GM18517 (cell line): ENCODE data around the gene NEUROD6.
A peak's percentile ranks its signal among the peaks of the same experiment; 100 is the strongest.

Experiments
- ATAC-seq: cut with Tn5 transposase; IDR thresholded peaks from one replicate; pipeline ENCODE4 v1.9.1; 2021; ENCODE audit warnings: mild to moderate bottlenecking, moderate library complexity; ENCODE audit not compliant: unreplicated experiment

NEUROD6 gene

GRCh38 chr7:31340603-31341002 is at the start of gene NEUROD6:
Gene NEUROD6, minus strand, starts transcription at chr7:31340726. Its CDS starts 1,458 bp downstream, at chr7:31339268.
- no peak for ATAC-seq

- no peak for ATAC-seq
Measured at GRCh38 chr7:31384466-31384865, 43.9 kb upstream of the NEUROD6 start.

DNA sequence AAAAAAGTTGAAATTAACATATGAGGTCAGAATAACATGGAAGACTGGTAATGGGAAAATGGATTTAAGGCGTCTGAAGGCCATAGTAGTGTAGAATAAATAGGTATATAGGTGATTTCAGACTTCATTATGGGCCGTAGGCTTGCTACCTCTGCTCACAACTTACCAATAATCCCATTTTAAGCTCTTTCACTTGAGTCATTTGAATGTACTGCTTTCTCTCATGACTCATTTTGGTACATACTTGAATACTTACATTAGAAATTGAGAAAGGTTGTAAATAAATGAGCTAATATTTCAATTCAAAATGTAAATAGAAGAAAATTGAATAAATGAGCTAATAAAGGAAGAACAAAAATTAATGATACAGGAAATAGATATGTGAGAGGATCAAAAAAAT is 42.2 kb upstream of the NEUROD6 start:
- ATAC-seq: no peak

- peak; percentile 70 for ATAC-seq
Measured at GRCh38 chr7:31373337-31374289, 33.1 kb upstream of the NEUROD6 start.

GRCh38 chr7:31372231-31372959 is 31.9 kb upstream of the NEUROD6 start:
- ATAC-seq: no peak

- ATAC-seq: no peak
Measured at GRCh38 chr7:31371621-31372020, 31.1 kb upstream of the NEUROD6 start.

DNA sequence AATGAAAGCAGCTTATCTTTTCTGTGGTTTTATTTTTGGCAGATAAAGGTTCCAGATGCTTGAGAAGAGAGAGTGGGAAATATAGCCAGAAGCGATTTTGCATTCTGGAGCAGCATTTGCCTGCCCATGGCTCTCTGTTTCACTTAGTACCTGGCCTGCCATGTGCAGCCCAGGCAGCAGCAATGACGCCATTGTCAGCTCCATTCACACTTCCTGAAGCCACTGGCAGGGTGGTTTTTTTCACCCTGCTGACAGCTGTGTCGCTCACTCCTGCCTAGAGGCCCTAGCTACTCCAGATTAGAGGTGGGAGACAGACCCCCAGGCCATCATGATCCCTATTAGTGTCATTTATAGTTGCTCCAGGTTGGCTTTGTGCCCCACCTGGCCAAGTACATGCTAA is 30.1 kb upstream of the NEUROD6 start:
- no peak for ATAC-seq

- no peak for ATAC-seq
Measured at GRCh38 chr7:31368620-31369019, 28.1 kb upstream of the NEUROD6 start.

- ATAC-seq: no peak
Measured at GRCh38 chr7:31363496-31363895, 23.0 kb upstream of the NEUROD6 start.

- ATAC-seq: no peak
Measured at GRCh38 chr7:31363051-31363450, 22.5 kb upstream of the NEUROD6 start.

DNA sequence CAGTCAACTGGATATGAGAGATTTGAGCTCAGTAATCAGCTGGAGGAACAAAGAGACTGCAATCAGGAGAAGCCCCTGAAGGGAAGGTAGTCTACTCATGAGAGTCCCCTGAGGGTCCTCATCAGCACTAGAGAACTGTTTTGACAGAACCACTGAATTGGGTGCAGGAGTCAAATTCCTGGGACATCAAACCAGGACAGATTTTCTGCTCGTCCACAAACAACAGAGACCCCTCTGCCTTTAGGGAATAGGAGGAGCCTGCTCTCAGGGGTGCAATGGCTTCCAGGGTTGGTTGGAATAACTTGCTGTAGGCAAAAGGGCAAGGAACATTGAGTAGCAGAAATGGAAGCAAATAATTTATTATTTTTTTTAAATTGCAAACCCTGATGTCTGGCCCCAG is 21.9 kb upstream of the NEUROD6 start:
- ATAC-seq: no peak

DNA sequence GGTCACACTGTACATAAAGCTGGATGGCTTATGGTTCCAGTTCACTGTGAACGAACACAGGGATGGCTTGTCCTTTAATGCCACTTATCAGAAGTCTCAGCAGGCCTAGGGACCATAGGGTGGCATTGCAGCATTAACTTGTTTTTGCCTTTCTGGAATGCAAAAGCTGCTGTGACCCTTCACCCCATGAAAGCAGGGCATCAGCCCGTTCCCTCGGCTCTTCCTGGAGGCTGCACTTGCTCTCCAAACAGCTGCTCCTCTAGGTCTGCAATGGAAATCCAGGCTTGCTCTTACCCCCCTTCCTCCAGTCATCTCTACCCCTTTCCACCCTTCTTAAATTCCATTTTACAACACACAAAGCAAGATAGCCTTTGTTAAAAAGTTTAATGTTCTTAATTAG is 17.9 kb upstream of the NEUROD6 start:
- ATAC-seq: no peak

DNA sequence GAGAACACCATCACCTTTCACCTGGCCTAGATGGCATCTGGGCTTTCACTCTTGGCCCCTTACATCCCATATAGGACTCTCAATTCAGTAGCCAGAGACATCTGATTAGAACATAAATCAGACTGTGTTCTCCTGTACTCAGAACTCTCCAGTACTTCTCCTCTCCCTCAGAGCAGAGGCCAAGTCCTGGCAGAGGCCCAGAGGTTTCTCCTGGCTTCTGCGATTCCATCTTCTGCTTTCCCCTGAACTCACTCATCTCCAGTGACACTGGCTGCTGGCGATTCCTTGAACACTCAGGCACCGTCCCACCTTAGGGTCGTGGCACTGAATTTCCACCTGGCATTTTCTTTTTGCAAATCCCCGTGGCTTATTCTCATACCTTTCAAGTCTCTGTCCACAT is 4.9 kb upstream of the NEUROD6 start:
- no peak for ATAC-seq

GRCh38 chr7:31343516-31344305 is 3.2 kb upstream of the NEUROD6 start:
- ATAC-seq: no peak

DNA sequence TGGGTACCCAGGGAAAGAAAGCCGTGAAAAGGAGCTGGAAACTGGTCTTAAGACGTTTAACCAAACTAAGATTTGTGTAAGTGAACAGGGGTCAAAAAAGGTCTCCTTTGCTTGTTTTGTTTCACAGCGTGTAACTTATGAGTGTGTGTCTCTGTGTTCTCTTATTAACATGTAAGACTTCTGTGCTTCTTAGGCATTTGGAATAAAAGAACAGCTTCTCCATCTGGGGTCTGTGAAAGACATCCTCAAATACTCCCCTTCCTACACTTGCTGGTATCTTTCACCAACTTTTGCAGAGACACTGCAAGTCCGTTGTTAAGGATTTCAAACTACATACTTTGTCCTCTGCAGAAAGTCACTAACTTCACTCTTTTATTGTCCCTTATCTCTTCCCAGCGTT is 615 bp upstream of the NEUROD6 start:
- no peak for ATAC-seq

DNA sequence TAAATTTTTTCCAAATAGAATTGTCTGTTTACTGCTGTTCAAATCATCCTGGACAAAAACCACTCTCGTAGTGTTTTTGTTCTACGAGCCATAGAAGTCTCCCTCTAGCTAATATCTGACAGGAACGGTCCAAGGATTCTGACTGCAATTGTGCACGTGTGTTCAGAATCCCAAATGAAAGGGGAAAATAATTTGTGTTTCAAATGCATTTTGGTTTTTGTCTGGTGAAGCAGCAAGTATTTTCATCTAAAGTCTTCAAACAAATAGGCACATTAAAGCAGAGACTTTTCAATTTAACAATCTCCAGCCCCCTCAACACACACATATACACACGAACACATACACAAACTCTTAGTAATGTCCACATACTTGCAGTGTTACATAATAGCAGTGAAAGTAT is 475 bp downstream of the NEUROD6 start:
- no peak for ATAC-seq

DNA sequence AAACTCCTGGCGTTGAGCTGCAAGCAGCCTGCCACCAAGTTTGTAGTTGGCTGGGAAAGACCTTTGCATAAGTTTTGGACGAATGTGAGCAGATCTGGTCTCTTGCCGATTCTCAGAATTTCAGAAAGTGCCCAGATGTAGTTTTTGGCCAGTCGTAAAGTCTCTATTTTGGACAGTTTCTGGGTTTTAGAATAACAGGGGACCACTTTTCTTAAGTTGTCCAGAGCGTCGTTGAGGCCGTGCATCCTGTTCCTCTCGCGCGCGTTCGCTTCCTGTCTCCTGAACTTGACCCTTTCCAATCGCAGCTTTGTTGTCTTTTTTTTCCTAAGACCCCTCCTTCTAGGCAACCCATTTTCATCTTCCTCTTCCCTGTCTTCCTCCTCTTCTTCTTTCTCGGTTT is 1.8 kb downstream of the NEUROD6 start:
- no peak for ATAC-seq

DNA sequence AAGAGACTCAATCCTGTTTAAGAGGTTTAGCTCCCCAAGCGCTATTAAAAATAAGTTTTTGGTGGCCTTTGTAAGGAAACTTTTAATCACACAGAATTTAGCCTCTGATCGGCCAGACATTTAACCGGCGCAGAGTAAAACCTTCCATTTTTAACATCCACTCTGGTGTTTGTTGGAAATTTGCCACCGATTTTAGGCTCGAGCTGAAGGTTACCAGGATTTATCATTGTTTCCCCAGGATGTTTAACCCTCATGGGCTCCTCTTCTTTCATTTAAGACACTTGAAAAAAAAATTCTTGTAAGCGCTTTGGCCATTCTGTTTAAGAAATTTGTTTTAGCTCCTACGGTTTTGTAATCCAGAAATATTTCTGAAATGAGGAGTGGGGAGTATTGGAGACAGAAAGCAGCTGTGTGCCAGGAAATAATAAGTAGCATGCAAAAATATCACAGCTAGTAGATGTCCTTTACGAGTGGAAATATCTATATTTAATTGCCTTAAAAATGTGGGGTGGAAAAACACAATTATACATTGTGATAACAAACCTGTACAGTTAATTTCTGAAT is 3.4 kb downstream of the NEUROD6 start:
- no peak for ATAC-seq

DNA sequence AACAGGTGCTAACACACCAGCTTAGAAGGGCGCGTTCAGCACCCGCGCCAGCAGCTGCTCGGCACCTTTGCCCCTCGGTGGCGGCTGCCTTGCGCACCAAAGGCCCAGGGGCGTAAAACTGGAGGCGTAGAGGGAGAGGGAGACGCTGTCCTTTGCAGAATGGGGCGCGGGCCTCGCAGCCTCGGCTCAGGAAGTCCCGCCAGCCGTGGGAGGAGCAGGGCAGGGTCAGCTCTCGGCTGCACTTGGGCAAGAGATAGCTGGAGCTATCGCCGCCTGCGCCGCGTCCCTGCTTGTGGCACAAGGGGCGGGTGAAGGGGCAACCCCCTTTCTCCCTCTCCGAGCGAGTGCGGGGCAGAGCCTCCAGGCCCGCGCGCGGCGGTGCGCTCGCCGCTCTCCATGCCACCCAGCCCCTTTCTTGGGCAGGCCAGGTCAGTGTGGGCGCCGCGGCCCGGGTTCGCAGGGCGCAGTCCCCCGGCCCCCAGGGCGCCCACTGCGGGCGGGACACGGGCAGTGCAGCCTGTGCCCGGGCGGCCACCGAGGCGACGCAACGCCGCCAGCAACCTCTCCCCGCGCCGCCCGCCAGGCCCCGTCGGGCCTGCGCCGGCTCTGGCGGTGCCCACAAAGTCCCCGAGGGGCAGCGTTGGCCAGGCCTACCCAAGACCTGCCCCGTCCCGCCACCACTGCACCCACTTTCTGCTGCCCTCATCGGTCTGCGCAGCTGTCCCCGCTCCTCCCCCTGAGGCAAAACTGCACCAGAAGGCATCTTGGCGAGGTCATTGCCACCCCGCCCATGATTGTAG is 4.1 kb downstream of the NEUROD6 start:
- ATAC-seq: no peak

GRCh38 chr7:31335884-31336201 is 4.7 kb downstream of the NEUROD6 start:
- no peak for ATAC-seq
